Head of caudate nucleus (tissue), 42 donors: ENCODE measurements around the gene HACD3.

Source experiments
- DNase-seq, 42 donors: peaks; one replicate each; pipeline versions ENCODE4 v3.0.0 to v3.0.0-alpha.2; 2020 to 2021; ENCODE audit warnings: mixed read lengths in 7 of 42
- intact Hi-C: fragments of 100-400 bp; cut with DNase I; formaldehyde crosslinking; loops from one replicate; pipeline ENCODE4 v1.15.0; 2022

The HACD3 gene

DNA sequence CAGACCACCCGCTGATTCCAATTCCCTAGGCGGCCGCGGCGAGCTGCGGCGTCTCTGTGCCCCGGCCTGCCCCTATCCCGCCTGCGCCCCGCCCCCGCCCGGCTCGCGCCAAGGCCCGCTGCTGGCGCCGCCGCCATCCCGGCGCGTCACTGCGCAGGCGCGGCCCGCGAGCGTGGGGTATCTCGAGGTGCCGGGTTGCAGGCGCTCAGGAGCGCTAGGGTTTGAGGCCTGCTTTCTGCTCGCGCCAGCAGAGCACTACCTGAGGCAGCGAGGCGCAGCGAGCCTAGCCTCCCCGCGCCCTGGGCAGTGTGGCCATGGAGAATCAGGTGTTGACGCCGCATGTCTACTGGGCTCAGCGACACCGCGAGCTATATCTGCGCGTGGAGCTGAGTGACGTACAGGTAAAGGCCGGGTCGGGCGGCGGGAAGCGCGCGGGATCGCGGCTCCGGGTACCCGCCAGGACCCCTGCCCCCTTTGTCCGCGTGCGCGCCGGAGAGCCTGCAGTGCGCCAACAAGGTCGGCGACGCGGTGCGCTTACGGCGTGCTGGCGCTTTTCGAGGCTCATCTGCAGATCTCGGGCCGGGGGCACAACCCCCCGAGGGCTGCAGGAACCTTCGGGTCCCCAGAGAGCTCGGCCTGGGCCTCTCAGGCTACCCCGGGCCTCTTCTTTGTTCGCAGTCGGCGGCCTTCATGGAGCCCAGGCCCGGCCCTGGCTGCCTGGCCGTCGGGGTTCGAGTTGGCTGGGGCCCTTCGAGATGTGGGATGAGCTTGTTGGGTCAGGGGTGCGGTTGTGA lies at the start of gene HACD3:
Gene HACD3, plus strand, starts transcription at position 146 of the 794 bp plus-strand sequence. Its CDS starts 169 bp downstream, at position 315.
- intact Hi-C loops: loop anchor here (10.0 kb wide), 1 partner anchor 64 kb away; no protein-coding TSS in a partner anchor

GRCh38 chr15:65484876-65485275 lies 45.4 kb upstream of the HACD3 start:
- no peak for DNase-seq
- intact Hi-C loops: no loop called here

More for the DNA sequence above, at the start of gene HACD3:
- peak; percentile 48 to 95 (median 90) for DNase-seq

DNA sequence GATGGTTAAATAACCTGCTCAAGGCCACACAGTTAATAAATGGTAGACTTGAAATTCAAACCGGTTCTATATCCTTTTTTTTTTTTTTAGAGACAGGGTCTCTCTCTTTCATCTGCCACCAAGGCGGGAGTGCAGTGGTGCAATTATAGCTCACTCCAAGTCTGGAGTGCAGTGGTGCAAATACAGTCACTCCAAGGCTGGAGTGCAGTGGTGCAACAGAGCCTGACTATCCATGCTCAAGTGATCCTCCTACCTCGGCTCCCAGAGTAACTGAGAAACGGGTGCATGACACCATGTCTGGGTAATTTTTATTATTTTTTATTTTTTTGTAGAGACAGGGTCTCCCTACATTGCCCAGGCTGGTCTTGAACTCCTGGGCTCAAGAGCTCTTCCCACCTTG lies 36.2 kb upstream of the HACD3 start:
- no peak for DNase-seq
- intact Hi-C loops: no loop called here

DNA sequence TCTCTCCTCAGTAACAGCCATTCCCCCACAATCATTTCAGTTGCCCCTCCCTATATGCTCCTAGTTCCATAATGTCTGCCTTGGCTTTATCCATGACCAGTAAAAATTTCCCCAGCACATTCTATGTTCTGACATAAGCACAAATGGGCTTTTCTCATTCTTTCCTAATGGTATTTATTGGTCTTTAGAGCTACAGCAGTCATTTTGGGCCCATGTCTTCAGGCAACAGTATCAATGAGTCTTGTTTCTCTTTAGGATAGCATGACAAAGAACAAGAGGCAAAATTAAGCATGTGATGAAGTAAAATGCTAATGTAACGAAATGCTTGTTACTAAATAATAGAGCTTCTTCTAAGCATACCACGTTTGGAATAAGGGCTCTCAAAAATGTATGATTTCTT lies 20.9 kb upstream of the HACD3 start:
- intact Hi-C loops: no loop called here
- DNase-seq: peak in 1 of 42 donors; percentile 1

GRCh38 chr15:65512189-65512588 lies 18.1 kb upstream of the HACD3 start:
- peak in 1 of 42 donors; percentile 22 for DNase-seq
- intact Hi-C loops: no loop called here

DNA sequence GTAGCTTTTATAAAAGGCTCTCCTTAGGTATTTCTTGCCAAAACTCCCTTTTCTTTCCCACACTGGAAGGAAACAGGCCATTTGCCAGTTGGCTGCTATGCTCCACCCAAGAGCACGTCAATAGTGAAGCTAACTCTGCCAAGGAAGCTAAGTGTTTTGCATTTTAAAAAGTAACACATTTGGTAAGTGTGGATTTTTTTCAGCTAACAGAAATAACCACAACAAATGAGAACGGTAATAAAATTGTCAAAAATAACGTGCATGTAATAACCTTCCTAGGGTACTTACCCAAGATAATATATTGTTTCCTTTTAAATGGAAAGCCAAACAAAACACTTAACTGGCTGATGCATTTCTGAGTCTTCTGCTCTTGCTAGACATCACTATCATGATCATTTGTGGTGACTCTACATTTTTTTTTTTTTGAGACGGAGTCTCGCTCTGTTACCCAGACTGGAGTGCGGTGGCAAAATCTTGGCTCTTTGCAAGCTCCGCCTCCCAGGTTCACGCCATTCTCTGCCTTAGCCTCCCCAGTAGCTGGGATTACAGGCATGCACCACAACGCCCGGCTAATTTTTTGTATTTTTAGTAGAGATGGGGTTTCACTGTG lies 17.4 kb upstream of the HACD3 start:
- peak in 22 of 42 donors; percentile 19 to 67 (median 38) for DNase-seq
- intact Hi-C loops: no loop called here

DNA sequence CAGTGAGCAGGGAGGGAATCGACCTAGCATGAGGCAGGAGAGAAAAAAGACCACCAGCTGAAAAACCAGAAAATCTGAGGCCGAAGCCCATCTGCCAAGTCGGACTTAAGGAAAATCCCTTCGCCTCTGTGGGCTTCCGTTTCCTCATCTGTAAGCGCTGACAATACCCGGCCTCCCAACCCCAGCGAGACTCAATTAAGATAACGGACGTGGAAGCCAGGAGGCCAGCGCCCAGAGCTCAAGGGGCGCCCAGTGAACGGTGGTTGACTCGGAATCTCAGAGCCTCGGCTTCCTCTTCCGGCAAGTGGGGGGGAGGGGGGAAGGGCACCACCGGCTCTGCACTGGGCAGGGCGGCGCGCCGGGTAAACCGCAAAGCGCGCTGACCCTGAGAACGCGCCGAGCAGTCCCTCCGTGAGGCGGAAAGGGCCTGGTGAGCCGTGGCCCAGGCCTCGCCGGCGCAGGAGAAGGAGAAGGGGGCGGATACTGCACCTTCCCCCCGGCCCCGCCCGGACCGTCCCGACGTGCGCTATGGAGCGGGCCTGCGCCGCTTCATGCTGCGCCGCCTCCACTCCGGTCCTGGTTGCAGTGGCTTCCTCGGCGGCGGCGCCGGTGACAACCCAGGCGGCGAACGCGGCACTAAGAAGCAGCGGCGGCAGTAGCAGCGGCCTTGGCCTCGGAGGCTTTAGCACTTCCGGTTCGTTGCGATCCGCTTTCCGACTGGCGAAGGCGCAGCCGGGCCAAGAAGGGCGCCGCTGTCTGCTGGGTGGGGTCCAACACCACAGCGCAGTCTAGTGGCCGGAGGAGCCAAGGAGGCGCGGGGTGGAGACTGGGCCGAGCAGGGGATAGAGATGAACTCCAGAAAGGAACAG lies 13.0 kb upstream of the HACD3 start, which contains the start of gene DPP8:
Gene DPP8, minus strand, starts transcription at position 693 of the 869 bp plus-strand sequence. CDS start 5,136 bp downstream, outside the sequence.
- peak; percentile 85 to 98 (median 95) for DNase-seq
- intact Hi-C loops: no loop called here

- intact Hi-C loops: no loop called here
- no peak for DNase-seq
These were observed 12.4 kb upstream of the HACD3 start for GRCh38 chr15:65517866-65518207.

- DNase-seq: no peak
- intact Hi-C loops: no loop called here
These were observed 11.5 kb upstream of the HACD3 start for GRCh38 chr15:65518633-65519285.

- intact Hi-C loops: no loop called here
- DNase-seq: peak in 1 of 42 donors; percentile 22
These were observed 8.9 kb upstream of the HACD3 start for GRCh38 chr15:65521350-65521749.

DNA sequence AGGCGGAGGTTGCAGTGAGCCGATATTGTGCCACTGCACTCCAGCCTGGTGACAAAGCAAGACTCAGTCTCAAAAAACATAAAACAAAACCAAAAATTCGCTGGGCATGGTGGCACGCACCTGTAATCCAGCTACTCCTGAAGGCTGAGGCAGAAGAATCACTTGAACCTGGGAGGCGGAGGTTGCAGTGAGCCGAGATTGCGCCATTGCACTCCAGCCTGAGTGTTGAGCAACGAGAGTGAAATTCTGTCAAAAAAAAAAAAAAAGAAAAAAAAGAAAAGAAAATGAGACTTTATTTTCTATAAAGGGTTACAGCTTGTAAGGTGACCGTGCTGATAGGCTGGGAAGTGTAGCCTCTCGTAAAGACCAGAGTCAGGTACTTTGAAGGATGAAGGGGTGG lies 6.0 kb upstream of the HACD3 start:
- DNase-seq: peak in 1 of 42 donors; percentile 12
- intact Hi-C loops: no loop called here

GRCh38 chr15:65525622-65526021 lies 4.6 kb upstream of the HACD3 start:
- peak in 14 of 42 donors; percentile 7 to 70 (median 30) for DNase-seq
- intact Hi-C loops: no loop called here

DNA sequence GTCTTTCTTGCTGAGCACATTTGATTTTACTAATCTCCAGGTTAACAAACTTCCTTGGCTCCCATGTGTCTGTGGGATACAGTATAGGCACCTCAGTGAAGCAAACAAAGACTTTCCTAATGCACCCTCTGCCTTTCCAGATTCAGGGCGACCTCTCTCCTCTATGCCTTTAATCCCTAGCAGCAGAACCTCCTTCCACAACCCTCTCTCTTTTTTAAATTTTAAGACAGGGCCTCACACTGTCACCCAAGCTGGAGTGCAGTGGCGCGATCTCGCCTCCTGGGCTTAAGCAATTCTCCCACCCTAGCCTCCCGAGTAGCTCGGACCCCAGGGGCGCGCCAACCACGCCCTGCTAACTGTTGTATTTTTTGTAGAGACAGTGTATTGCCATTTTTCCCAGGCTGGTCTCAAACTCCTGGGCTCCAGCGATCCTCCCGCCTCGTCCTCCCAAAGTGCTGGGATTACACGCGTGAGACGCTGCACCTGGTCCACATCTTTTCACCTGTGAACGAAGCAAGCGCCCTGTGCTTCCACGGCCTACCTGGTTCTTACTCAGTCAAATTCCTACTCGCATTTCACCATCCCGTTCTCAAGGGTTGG lies 1.7 kb upstream of the HACD3 start:
- intact Hi-C loops: no loop called here
- DNase-seq: peak in 1 of 42 donors; percentile 27

DNA sequence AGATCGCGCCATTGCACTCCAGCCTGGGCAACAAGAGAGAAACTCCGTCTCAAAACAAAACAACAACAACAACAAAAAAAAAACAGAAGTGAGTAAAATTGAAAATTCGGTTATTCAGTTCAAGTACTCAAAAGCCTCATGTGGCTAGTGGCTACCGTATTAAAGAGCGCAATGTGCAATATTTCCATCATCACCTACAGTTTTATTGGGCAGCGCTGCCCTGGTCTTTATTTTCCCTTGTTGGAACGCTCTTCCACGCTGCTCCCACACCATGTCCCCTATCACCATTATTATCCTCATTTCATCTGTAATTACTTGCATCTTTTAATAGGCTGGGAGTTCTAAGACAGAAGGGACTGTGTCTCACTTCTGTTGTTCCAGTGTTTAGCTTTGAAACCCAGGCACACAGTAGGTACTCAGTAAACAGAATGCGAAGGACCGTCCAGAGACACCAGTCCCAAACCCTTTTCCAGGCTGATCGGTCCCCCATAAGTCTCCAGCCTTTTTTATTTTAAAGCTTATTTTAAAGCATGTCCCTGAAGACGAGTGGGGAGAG lies 423 bp upstream of the HACD3 start:
- intact Hi-C loops: loop anchor here (10.0 kb wide), 1 partner anchor 65 kb away; no protein-coding TSS in a partner anchor

GRCh38 chr15:65532738-65533051 lies 2.4 kb downstream of the HACD3 start:
- intact Hi-C loops: loop anchor here (10.0 kb wide), 1 partner anchor 62 kb away; no protein-coding TSS in a partner anchor
- DNase-seq: no peak

More for the DNA sequence above, 423 bp upstream of the HACD3 start:
- DNase-seq: peak in 1 of 42 donors; percentile 31

DNA sequence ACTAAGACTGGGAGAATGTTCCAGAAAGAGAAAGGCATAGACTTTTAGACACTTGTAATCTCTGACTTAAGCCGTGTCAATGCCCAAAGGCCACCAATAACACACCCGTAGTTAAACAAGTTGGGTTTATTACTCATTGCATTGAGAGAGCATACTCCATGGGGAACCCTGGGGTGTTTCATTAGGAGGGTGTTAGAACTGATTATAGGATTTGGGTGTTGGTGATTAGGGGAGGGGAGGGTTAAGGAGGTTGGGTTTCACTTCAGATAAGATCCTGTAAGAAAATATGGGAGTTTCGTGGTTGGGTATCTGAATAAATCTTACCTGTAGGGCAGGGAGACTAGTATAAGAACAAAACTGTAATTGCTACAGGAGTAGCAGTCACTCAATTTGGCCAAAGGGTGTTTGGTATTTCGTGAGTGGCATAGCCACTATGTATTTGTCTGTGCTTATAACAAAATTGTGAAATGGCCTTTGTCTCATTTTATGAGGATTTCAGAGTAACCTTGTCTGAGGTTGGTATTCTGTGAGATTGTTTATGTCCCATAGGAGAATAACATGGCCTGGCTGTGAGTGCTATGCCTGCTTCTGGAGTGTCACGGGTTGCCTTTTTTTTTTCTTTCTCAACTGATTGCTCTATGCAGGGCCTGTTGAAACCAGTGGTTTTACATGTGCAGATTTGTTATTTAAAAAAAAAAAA lies 2.9 kb downstream of the HACD3 start:
- intact Hi-C loops: loop anchor here (10.0 kb wide), 1 partner anchor 62 kb away; no protein-coding TSS in a partner anchor
- DNase-seq: no peak

DNA sequence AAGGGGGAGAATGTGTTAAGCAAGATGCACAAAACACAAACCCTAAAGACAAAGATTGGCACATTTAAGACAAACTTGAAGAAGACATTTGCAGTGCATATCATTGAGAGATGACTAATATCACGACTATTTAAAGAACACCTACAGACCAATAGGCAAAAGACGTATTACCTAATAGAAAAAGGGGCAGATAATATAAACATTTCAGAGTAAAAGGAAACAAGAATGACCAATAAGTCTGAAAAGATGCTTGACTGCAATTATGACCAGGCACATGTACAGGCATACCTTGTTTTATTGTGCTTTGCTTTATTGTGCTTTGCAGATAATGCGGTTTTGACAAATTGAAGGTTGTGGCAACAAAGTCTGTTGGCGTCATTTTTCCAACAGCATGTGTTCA lies 4.9 kb downstream of the HACD3 start:
- DNase-seq: no peak
- intact Hi-C loops: loop anchor here (10.0 kb wide), 1 partner anchor 60 kb away; no protein-coding TSS in a partner anchor

- intact Hi-C loops: no loop called here
- no peak for DNase-seq
These were observed 10.1 kb downstream of the HACD3 start for GRCh38 chr15:65540314-65540713.
